A549 (cell line): ENCODE results near the gene MSANTD1. TPM values are rescaled to one million over a fixed set of nuclear protein-coding genes. Genes with fewer than 3 reads are reported as not detected.

ENCODE experiments used
- ATAC-seq, 2 experiments: fragments of 200-7000 bp in 1 of 2; fragments of >200 bp in 1 of 2; cut with Nextera tagmentation in 1 of 2; cut with Tn5 transposase in 1 of 2; 3 replicates each; pipeline versions ENCODE4 v1.8.0 to v1.9.1; 2018 to 2020; ENCODE audit warnings: mild to moderate bottlenecking in 1 of 2, moderate library complexity in 1 of 2
- CTCF ChIA-PET: fragments of 300-600 bp; sonication (Branson Sonifier 250); formaldehyde crosslinking; extraction: SDS; loops from one replicate; lab custom pipeline; 2021; ENCODE audit warnings: antibody characterized with exemption, inconsistent platforms; lab: Yijun Ruan, JAX
- POLR2A ChIA-PET: fragments of 350-600 bp; formaldehyde crosslinking; extraction: SDS; loops from one replicate; lab custom pipeline; 2021; ENCODE audit warnings: antibody characterized with exemption, inconsistent platforms; lab: Yijun Ruan, JAX
- DNase-seq, 2 experiments: peaks; one replicate each; pipeline versions ENCODE4 v3.0.0 to v3.0.0-alpha.2; 2011 to 2016; ENCODE audit warnings: low read depth in 1 of 2, low spot score in 1 of 2
- FAIRE-seq: peaks from 2 replicates; lab custom pipeline; 2011; peaks lifted over from hg19 to GRCh38; lab: Jason Lieb, UNC
- H3K27ac ChIP-seq, 2 experiments: fragments of >200 bp; sonication (Bioruptor Twin); formaldehyde crosslinking; 3 replicates each; pipeline ENCODE4 v1.5.1; 2016 to 2017
- H3K4me1 ChIP-seq: fragments of >200 bp; sonication (Bioruptor Twin); formaldehyde crosslinking; 3 replicates; pipeline ENCODE4 v1.6.1; 2016
- H3K4me2 ChIP-seq: fragments of >200 bp; sonication (Bioruptor Twin); formaldehyde crosslinking; 3 replicates; pipeline ENCODE4 v1.6.1; 2016
- H3K4me3 ChIP-seq: fragments of >200 bp; sonication (Bioruptor Twin); formaldehyde crosslinking; 3 replicates; pipeline ENCODE4 v1.5.1; 2016
- H3K9me3 ChIP-seq: fragments of >200 bp; sonication (Bioruptor Twin); formaldehyde crosslinking; 3 replicates; pipeline ENCODE4 v1.6.1; 2016
- BHLHE40 ChIP-seq: IDR thresholded peaks from 2 replicates; pipeline ENCODE4 v1.6.1; 2012; ENCODE audit warnings: low read depth, low read length, inconsistent platforms
- CBX2 ChIP-seq: fragments of 200-600 bp; sonication (generic); IDR thresholded peaks from 2 replicates; pipeline ENCODE4 v1.6.1; 2016; ENCODE audit warnings: low read depth, mild to moderate bottlenecking, borderline replicate concordance
- CBX8 ChIP-seq: fragments of 200-600 bp; sonication (generic); IDR thresholded peaks from 2 replicates; pipeline ENCODE4 v1.6.1; 2016
- CHD4 ChIP-seq: fragments of 200-600 bp; sonication (generic); IDR thresholded peaks from 2 replicates; pipeline ENCODE4 v1.6.1; 2016; ENCODE audit warnings: antibody characterized with exemption, mild to moderate bottlenecking, borderline replicate concordance
- CTCF ChIP-seq: fragments of >200 bp; sonication (Bioruptor Twin); formaldehyde crosslinking; IDR thresholded peaks from 3 replicates; pipeline ENCODE4 v1.5.1; 2016
- E2F6 ChIP-seq: IDR thresholded peaks from 2 replicates; pipeline ENCODE4 v1.6.1; 2012; ENCODE audit warnings: low read depth, borderline replicate concordance
- EHMT2 ChIP-seq: fragments of 200-600 bp; sonication (generic); IDR thresholded peaks from 2 replicates; pipeline ENCODE4 v1.6.1; 2016; ENCODE audit warnings: antibody characterized with exemption, low read depth, mild to moderate bottlenecking, moderate library complexity
- EP300 ChIP-seq, 2 experiments: fragments of >200 bp; sonication (Bioruptor Twin); formaldehyde crosslinking; IDR thresholded peaks; 2 replicates in 1 of 2; 3 replicates in 1 of 2; pipeline ENCODE4 v1.6.1; 2016 to 2017
- ESRRA ChIP-seq: fragments of 150-350 bp; IDR thresholded peaks from 2 replicates; pipeline ENCODE4 v1.6.1; 2014; ENCODE audit warnings: mild to moderate bottlenecking, low read length, borderline replicate concordance
- FOSB ChIP-seq: fragments of 250-450 bp; sonication (Bioruptor Pico); IDR thresholded peaks from 2 replicates; pipeline ENCODE4 v1.5.0; 2020; ENCODE audit warnings: mild to moderate bottlenecking, moderate library complexity
- FOXS1 ChIP-seq: fragments of 250-450 bp; sonication (Bioruptor Pico); IDR thresholded peaks from 2 replicates; pipeline ENCODE4 v1.5.0; 2020; ENCODE audit warnings: mild to moderate bottlenecking, moderate library complexity
- HEYL ChIP-seq: fragments of 250-450 bp; sonication (Bioruptor Pico); IDR thresholded peaks from 2 replicates; pipeline ENCODE4 v1.8.0; 2021; ENCODE audit warnings: mild to moderate bottlenecking, moderate library complexity
- HOXA7 ChIP-seq: fragments of 250-450 bp; sonication (Bioruptor Pico); IDR thresholded peaks from 2 replicates; pipeline ENCODE4 v1.5.0; 2020; ENCODE audit warnings: mild to moderate bottlenecking, moderate library complexity
- HOXB13 ChIP-seq: fragments of 250-450 bp; sonication (Bioruptor Pico); IDR thresholded peaks from 2 replicates; pipeline ENCODE4 v1.5.0; 2020; ENCODE audit warnings: low read depth, mild to moderate bottlenecking, moderate library complexity
- HOXB5 ChIP-seq: fragments of 250-450 bp; sonication (Bioruptor Pico); IDR thresholded peaks from 2 replicates; pipeline ENCODE4 v1.5.0; 2020; ENCODE audit warnings: mild to moderate bottlenecking, moderate library complexity
- MAFK ChIP-seq: fragments of 450-650 bp; IDR thresholded peaks from 2 replicates; pipeline ENCODE4 v1.6.1; 2014; ENCODE audit not compliant: partially characterized antibody
- MYC ChIP-seq: IDR thresholded peaks from 2 replicates; pipeline ENCODE4 v1.6.1; 2012; ENCODE audit warnings: mild to moderate bottlenecking, inconsistent platforms, low read length, improper control_type of control experiment, borderline replicate concordance
- NFE2L2 ChIP-seq: fragments of 150-350 bp; conservative IDR thresholded peaks from 2 replicates; pipeline ENCODE4 v1.6.1; 2014; ENCODE audit warnings: low read length
- NR3C1 ChIP-seq: fragments of >200 bp; sonication (Bioruptor Twin); formaldehyde crosslinking; IDR thresholded peaks from 3 replicates; pipeline ENCODE4 v1.6.1; 2017
- POLR2A ChIP-seq: IDR thresholded peaks from 2 replicates; pipeline ENCODE4 v1.6.1; 2012; ENCODE audit warnings: mild to moderate bottlenecking, low read length
- POLR2AphosphoS2 ChIP-seq: conservative IDR thresholded peaks from 2 replicates; pipeline ENCODE4 v1.6.1; 2012; ENCODE audit warnings: low read length, improper control_type of control experiment, inconsistent platforms
- RFX5 ChIP-seq: fragments of 450-650 bp; IDR thresholded peaks from 2 replicates; pipeline ENCODE4 v1.7.1; 2014; ENCODE audit warnings: antibody characterized with exemption, mild to moderate bottlenecking, moderate library complexity
- RNF2 ChIP-seq: fragments of 200-600 bp; sonication (generic); IDR thresholded peaks from 2 replicates; pipeline ENCODE4 v1.6.1; 2016; ENCODE audit warnings: low read depth, mild to moderate bottlenecking, antibody characterized with exemption, moderate library complexity, borderline replicate concordance
- SMC3 ChIP-seq: fragments of >200 bp; sonication (Bioruptor Twin); formaldehyde crosslinking; IDR thresholded peaks from 3 replicates; pipeline ENCODE4 v1.6.1; 2018; ENCODE audit warnings: inconsistent platforms
- TFCP2L1 ChIP-seq: fragments of 250-450 bp; sonication (Bioruptor Pico); IDR thresholded peaks from 2 replicates; pipeline ENCODE4 v1.5.0; 2021; ENCODE audit warnings: mild to moderate bottlenecking
- TP53 ChIP-seq: fragments of 250-450 bp; sonication (Bioruptor Pico); IDR thresholded peaks from 2 replicates; pipeline ENCODE4 v1.5.0; 2021; ENCODE audit warnings: mild to moderate bottlenecking, moderate library complexity
- USF2 ChIP-seq: fragments of 450-650 bp; IDR thresholded peaks from 2 replicates; pipeline ENCODE4 v1.6.1; 2014; ENCODE audit warnings: antibody characterized with exemption
- ZC3H11A ChIP-seq: fragments of 450-650 bp; IDR thresholded peaks from 2 replicates; pipeline ENCODE4 v1.6.1; 2014; ENCODE audit warnings: antibody characterized with exemption, mild to moderate bottlenecking
- ZFP36 ChIP-seq: fragments of 450-650 bp; IDR thresholded peaks from 2 replicates; pipeline ENCODE4 v1.6.1; 2014; ENCODE audit warnings: borderline replicate concordance; ENCODE audit not compliant: partially characterized antibody
- ZNF302 ChIP-seq: fragments of 250-450 bp; sonication (Bioruptor Pico); IDR thresholded peaks from 2 replicates; pipeline ENCODE4 v1.9.0; 2021; ENCODE audit warnings: inconsistent platforms, mild to moderate bottlenecking, moderate library complexity
- ZSCAN20 ChIP-seq: fragments of 250-450 bp; sonication (Bioruptor Pico); IDR thresholded peaks from 2 replicates; pipeline ENCODE4 v1.8.0; 2022; ENCODE audit warnings: mild to moderate bottlenecking, moderate library complexity
- WGBS: methylation state at CpG from one replicate; pipeline ENCODE4 v1.1.6; 2017; ENCODE audit errors: missing lambda C conversion rate; 5-methylcytosine and 5-hydroxymethylcytosine counted together
- polyA plus RNA-seq, 4 experiments: library from polyadenylated mRNA; depleted of rRNA in 3 of 4; stranded (reverse); fragments of >200 nt; fragmentation: RNase III in 1 of 4; extraction: RNeasy Plus Mini Kit Qiagen cat#74134 plus additional on column Dnase treatment in 1 of 4; gene quantifications; 2 replicates in 3 of 4; 3 replicates in 1 of 4; pipeline ENCODE4 v1.2.3, GENCODE V29; 2011 to 2017

Gene MSANTD1
- polyA plus RNA-seq, 2 of the 4 experiments (the other 2 are of a cell fraction) = 0.08 to 0.12 TPM

- TF ChIP-seq HOXB13 (CRISPR knock-in tag) (no peak), BHLHE40 (no peak), ZFP36 (no peak), EHMT2 (no peak), CTCF (no peak), NR3C1 (no peak), TP53 (CRISPR knock-in tag) (no peak), CHD4 (no peak), ESRRA (no peak)
- Histone ChIP-seq H3K27ac (no peak overlapping the region), H3K4me3 (no peak overlapping the region), H3K4me2 (no peak overlapping the region), H3K4me1 (no peaks in the 10 kb centered on the region), H3K9me3 (no peaks in the 10 kb centered on the region)
- no peak for ATAC-seq
- no peak for FAIRE-seq
- ChIA-PET CTCF (no interaction called here), POLR2A (no interaction called here)
- WGBS = 90% methylated on average over 3 of the region's 3 CpGs
- DNase-seq = no peak
Observed at GRCh38 chr4:3252480-3252828, 3.5 kb downstream of the MSANTD1 start.

- Histone ChIP-seq H3K9me3 (no peaks in the 10 kb centered on the region), H3K4me1 (no peaks in the 10 kb centered on the region), H3K4me2 (no peak overlapping the region), H3K27ac (no peak overlapping the region), H3K4me3 (no peak overlapping the region)
- CTCF ChIA-PET = no interaction called here
- ATAC-seq (no peak), DNase-seq (no peak), FAIRE-seq (no peak)
- TF ChIP-seq SMC3 (no peak), MAFK (no peak), BHLHE40 (no peak), EHMT2 (no peak), CHD4 (no peak), POLR2A (no peak), NR3C1 (no peak), CBX2 (no peak), HEYL (CRISPR knock-in tag) (no peak), TFCP2L1 (CRISPR knock-in tag) (no peak), HOXB5 (CRISPR knock-in tag) (no peak), ZNF302 (CRISPR knock-in tag) (no peak), CBX8 (no peak), ZSCAN20 (CRISPR knock-in tag) (no peak), MYC (no peak)
- POLR2A ChIA-PET = no interaction called here
- 86% methylated on average over 21 of the region's 38 CpGs for WGBS
Observed at GRCh38 chr4:3252831-3253641, 4.1 kb downstream of the MSANTD1 start.

GRCh38 chr4:3253808-3254207, 4.8 kb downstream of the MSANTD1 start:
- H3K27ac ChIP-seq = no peak overlapping the region
- TF ChIP-seq HOXA7 (CRISPR knock-in tag) (no peak), ZNF302 (CRISPR knock-in tag) (no peak), USF2 (no peak), RNF2 (no peak), HOXB5 (CRISPR knock-in tag) (no peak), NFE2L2 (no peak), FOSB (CRISPR knock-in tag) (no peak), POLR2AphosphoS2 (no peak), FOXS1 (CRISPR knock-in tag) (no peak), SMC3 (no peak), ZC3H11A (no peak), EP300 (IDR thresholded peaks at IDR 0.05) (no peak), RFX5 (no peak), E2F6 (no peak)
- FAIRE-seq = no peak
- no peaks in the 10 kb centered on the region for H3K4me1 ChIP-seq
- H3K4me3 ChIP-seq = no peak overlapping the region
- DNase-seq = no peak
- WGBS = no CpG with 5 or more reads among the region's 13 CpGs
- ChIA-PET POLR2A (no interaction called here), CTCF (no interaction called here)
- no peak overlapping the region for H3K4me2 ChIP-seq
- ATAC-seq = no peak
- H3K9me3 ChIP-seq = no peaks in the 10 kb centered on the region
